Measurements from ENCODE around the gene ELAPOR1. TPM values are rescaled to one million over a fixed set of nuclear protein-coding genes. Genes with fewer than 3 reads are reported as not detected.

The ELAPOR1 gene
- total RNA-seq, 4 donors from 2014 or later, result 0.08 to 18.8 (median 0.40) TPM; not detected in 1

DNA sequence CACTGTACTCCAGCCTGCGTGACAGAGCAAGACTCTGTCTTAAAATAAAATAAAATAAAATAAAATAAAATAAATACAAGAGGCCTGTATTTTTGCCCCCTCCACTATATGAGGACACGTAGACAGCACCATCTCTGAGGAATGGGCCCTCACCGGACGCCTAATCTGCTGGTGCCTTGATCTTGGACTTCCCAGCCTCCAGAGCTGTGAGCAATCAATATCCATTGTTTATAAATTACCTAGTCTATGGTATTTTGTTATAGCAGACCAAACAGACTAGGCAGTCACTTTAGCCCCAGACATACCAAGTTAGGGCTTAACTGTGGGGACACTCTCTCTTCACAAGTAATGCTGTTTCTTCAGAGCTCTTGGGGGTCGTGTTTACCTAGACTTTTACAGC lies 6.4 kb downstream of the ELAPOR1 start:
- H3K27ac ChIP-seq, result no peak overlapping the region
- H3K4me1 ChIP-seq, result no peaks in the 10 kb centered on the region
- ATAC-seq, result no peak
- TF ChIP-seq, protein P1, sequence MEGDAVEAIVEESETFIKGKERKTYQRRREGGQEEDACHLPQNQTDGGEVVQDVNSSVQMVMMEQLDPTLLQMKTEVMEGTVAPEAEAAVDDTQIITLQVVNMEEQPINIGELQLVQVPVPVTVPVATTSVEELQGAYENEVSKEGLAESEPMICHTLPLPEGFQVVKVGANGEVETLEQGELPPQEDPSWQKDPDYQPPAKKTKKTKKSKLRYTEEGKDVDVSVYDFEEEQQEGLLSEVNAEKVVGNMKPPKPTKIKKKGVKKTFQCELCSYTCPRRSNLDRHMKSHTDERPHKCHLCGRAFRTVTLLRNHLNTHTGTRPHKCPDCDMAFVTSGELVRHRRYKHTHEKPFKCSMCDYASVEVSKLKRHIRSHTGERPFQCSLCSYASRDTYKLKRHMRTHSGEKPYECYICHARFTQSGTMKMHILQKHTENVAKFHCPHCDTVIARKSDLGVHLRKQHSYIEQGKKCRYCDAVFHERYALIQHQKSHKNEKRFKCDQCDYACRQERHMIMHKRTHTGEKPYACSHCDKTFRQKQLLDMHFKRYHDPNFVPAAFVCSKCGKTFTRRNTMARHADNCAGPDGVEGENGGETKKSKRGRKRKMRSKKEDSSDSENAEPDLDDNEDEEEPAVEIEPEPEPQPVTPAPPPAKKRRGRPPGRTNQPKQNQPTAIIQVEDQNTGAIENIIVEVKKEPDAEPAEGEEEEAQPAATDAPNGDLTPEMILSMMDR (IDR thresholded peaks at IDR 0.05), result no peak
- no peak for TF ChIP-seq EP300 (IDR thresholded peaks at IDR 0.05)
- TF ChIP-seq POLR2A (IDR thresholded peaks at IDR 0.05), result no peak
- TF ChIP-seq POLR2AphosphoS5 (IDR thresholded peaks at IDR 0.05), result no peak
- WGBS, 2 donors (ENCODE audit: low coverage in 1 of 2), result 90 to 94% methylated on average over 3 to 5 of the region's 5 CpGs
- H3K27me3 ChIP-seq, result peaks cover 23% of the 10 kb centered on the region
- no peaks in the 10 kb centered on the region for H3K9me3 ChIP-seq
- H3K36me3 ChIP-seq, result no peaks in the 10 kb centered on the region
- no peak overlapping the region for H3K4me3 ChIP-seq

DNA sequence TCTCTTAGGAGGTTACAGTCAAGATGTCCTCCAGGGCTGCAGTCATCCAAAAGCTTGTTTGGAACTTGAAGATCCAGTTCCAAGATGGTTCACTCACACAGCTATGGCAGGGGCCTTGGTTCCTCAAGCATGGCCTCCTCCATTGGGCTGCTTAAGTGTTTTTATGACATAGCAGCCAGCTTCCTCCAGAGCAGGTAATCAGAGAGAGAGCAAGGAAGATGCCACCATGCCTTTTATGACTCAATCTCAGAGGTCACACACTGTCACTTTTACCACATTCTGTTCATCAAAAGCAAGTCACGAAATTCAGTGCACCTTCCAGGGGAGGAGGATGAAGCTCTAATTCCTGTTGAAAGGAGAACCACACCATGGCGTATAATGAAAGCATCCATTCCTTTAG lies 17.1 kb downstream of the ELAPOR1 start:
- H3K27me3 ChIP-seq, result no peaks in the 10 kb centered on the region
- 80 to 90% methylated on average over 1 to 2 of the region's 2 CpGs for whole genome bisulfite sequencing, 2 donors (ENCODE audit: low coverage in 1 of 2)
- no peak overlapping the region for H3K4me3 ChIP-seq
- H3K36me3 ChIP-seq, result no peaks in the 10 kb centered on the region
- H3K9me3 ChIP-seq, result no peaks in the 10 kb centered on the region
- no peak overlapping the region for H3K27ac ChIP-seq
- peaks cover 0 to 8% (median 0%) of the 10 kb centered on the region in 3 donors for H3K4me1 ChIP-seq
- TF ChIP-seq EP300 (IDR thresholded peaks at IDR 0.05) (no peak), POLR2A (IDR thresholded peaks at IDR 0.05) (no peak), POLR2AphosphoS5 (IDR thresholded peaks at IDR 0.05) (no peak)
- TF ChIP-seq, protein P1 (IDR thresholded peaks at IDR 0.05), result no peak
- ATAC-seq, result no peak

DNA sequence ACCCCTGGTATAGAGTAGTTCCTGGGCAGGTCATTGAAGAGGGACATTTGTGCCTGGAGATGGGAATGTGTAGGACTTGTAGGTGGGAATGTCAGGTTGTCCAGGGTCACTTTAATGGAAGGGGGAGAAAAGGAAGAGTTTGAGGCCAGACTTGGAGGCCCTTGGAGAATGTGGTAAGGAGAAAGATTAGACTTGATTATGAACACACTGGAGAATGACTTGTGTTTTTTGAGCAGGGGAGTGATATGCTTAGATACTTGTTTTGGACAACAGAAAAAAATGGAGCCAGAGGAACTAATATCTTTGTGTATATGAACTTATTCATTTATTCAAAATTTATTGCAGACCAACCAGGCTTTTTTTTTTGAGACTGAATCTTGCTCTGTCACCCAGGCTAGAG lies 17.9 kb downstream of the ELAPOR1 start:
- H3K4me1 ChIP-seq, result peaks cover 0 to 8% (median 0%) of the 10 kb centered on the region in 3 donors
- no peak overlapping the region for H3K4me3 ChIP-seq
- ATAC-seq, result no peak
- no peaks in the 10 kb centered on the region for H3K9me3 ChIP-seq
- no peak overlapping the region for H3K27ac ChIP-seq
- no peaks in the 10 kb centered on the region for H3K27me3 ChIP-seq
- TF ChIP-seq POLR2A (IDR thresholded peaks at IDR 0.05) (no peak), EP300 (IDR thresholded peaks at IDR 0.05) (no peak), POLR2AphosphoS5 (IDR thresholded peaks at IDR 0.05) (no peak)
- TF ChIP-seq, protein P1 (IDR thresholded peaks at IDR 0.05), result no peak
- H3K36me3 ChIP-seq, result no peaks in the 10 kb centered on the region

DNA sequence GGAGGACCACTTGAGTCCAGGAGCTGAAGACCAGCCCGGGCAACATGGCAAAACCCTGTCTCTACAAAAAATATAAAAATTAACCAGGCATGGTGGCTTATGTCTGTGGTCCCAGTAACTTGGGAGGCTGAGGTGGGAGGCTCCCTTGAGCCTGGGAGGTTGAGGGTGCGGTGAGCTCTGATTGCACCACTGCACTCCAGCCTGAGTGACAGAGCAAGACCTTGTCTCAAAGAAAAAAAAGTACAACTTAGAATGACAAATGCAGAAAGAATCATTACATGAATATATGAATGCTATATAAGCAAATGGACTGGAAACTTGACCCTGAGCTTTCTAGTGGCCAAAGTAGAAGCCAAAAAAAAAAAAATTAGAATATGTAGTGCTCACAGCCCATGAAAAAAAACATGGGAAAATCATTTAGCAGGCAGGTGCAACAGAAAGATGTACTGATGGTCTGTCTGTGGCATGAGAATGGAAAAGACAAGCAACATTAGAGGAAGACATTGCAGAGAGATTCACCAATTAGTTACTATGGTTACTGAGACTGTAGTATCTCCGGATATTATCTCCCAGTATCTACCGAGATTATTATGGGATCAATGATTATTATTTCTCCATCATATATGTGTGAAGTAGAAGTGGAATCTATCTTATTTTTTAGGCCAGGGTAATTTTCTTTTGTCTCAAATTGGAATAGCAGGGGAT lies 19.2 kb downstream of the ELAPOR1 start:
- peaks cover 0 to 8% (median 0%) of the 10 kb centered on the region in 3 donors for H3K4me1 ChIP-seq
- no peak overlapping the region for H3K4me3 ChIP-seq
- H3K36me3 ChIP-seq, result no peaks in the 10 kb centered on the region
- WGBS, 2 donors (ENCODE audit: low coverage in 1 of 2), result 68 to 76% methylated on average over 4 of the region's 4 CpGs
- ATAC-seq, result no peak
- TF ChIP-seq POLR2AphosphoS5 (IDR thresholded peaks at IDR 0.05) (no peak), EP300 (IDR thresholded peaks at IDR 0.05) (no peak), POLR2A (IDR thresholded peaks at IDR 0.05) (no peak)
- TF ChIP-seq, protein P1 (IDR thresholded peaks at IDR 0.05), result no peak
- H3K9me3 ChIP-seq, result no peaks in the 10 kb centered on the region
- no peak overlapping the region for H3K27ac ChIP-seq
- H3K27me3 ChIP-seq, result no peaks in the 10 kb centered on the region

DNA sequence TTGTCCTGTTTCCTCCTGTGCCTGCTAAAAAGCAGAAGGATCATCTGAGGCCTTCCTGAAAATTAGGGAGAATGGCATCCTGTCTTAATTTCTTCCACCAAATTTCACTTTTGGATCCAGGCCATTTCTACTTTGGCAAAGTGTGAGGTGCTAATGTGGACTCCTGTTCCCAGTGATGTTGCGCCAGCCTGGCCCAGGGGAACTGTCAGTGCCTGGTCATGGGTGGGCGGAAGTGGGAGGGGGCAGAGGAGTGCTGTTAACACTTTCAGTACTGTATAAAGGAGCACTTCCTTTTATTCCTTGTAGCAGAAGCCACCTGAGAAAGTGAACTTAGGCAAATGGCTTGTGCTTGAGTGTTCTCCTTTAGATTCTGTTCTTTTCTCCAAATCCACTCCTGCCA lies 19.9 kb downstream of the ELAPOR1 start:
- H3K9me3 ChIP-seq, result no peaks in the 10 kb centered on the region
- ATAC-seq, result no peak
- no peak for TF ChIP-seq POLR2AphosphoS5 (IDR thresholded peaks at IDR 0.05)
- TF ChIP-seq, protein P1 (IDR thresholded peaks at IDR 0.05), result no peak
- no peak for TF ChIP-seq EP300 (IDR thresholded peaks at IDR 0.05)
- TF ChIP-seq POLR2A (IDR thresholded peaks at IDR 0.05), result no peak
- no peaks in the 10 kb centered on the region for H3K27me3 ChIP-seq
- H3K4me3 ChIP-seq, result no peak overlapping the region
- H3K27ac ChIP-seq, result no peak overlapping the region
- peaks cover 0 to 8% (median 0%) of the 10 kb centered on the region in 3 donors for H3K4me1 ChIP-seq
- H3K36me3 ChIP-seq, result no peaks in the 10 kb centered on the region
- WGBS, 2 donors (ENCODE audit: low coverage in 1 of 2), result 70% methylated on average over 2 of the region's 2 CpGs; no CpG with 5 or more reads in 1 of the 2 donors

All from gastroesophageal sphincter (tissue), 4 donors.